Liver (tissue), 3 donors: ENCODE results near the gene CA10.

ENCODE experiments used
- CTCF ChIP-seq: fragments of 150-350 bp; IDR thresholded peaks from 2 replicates; pipeline ENCODE4 v1.5.1; 2017; ENCODE audit warnings: improper control_type of control experiment, low read depth, low read length; ENCODE audit not compliant: missing input control
- EGR1 ChIP-seq, 2 donors: IDR thresholded peaks; 2 replicates each; pipeline ENCODE4 v1.6.1; 2016 to 2018; ENCODE audit warnings: antibody characterized with exemption in 2 of 2, low read depth in 2 of 2
- FOXA1 ChIP-seq: IDR thresholded peaks from 2 replicates; pipeline ENCODE4 v1.6.1; 2016; ENCODE audit warnings: antibody characterized with exemption
- GABPA ChIP-seq, 2 donors: IDR thresholded peaks in 1 of 2; conservative IDR thresholded peaks in 1 of 2; 2 replicates each; pipeline ENCODE4 v1.6.1; 2016; ENCODE audit warnings: antibody characterized with exemption in 2 of 2, mild to moderate bottlenecking in 1 of 2, moderate library complexity in 1 of 2
- HNF4A ChIP-seq, 2 donors: conservative IDR thresholded peaks; 2 replicates each; pipeline ENCODE4 v1.6.1; 2016; ENCODE audit warnings: antibody characterized with exemption in 2 of 2, mild to moderate bottlenecking in 2 of 2
- JUND ChIP-seq, 2 donors: IDR thresholded peaks; 2 replicates each; pipeline ENCODE4 v1.6.1; 2016; ENCODE audit warnings: antibody characterized with exemption in 2 of 2
- MAX ChIP-seq: IDR thresholded peaks from 2 replicates; pipeline ENCODE4 v1.6.1; 2016; ENCODE audit warnings: antibody characterized with exemption
- RAD21 ChIP-seq, 2 donors: IDR thresholded peaks; 2 replicates each; pipeline ENCODE4 v1.6.1; 2016; ENCODE audit warnings: antibody characterized with exemption in 2 of 2, mild to moderate bottlenecking in 2 of 2
- REST ChIP-seq: IDR thresholded peaks from 2 replicates; pipeline ENCODE4 v1.6.1; 2016; ENCODE audit warnings: antibody characterized with exemption, mild to moderate bottlenecking
- RXRA ChIP-seq, 2 donors: IDR thresholded peaks; 2 replicates each; pipeline ENCODE4 v1.6.1; 2017 to 2018; ENCODE audit warnings: antibody characterized with exemption in 2 of 2, mild to moderate bottlenecking in 1 of 2
- TAF1 ChIP-seq: conservative IDR thresholded peaks from 2 replicates; pipeline ENCODE4 v1.6.1; 2016; ENCODE audit warnings: antibody characterized with exemption, mild to moderate bottlenecking
- YY1 ChIP-seq: IDR thresholded peaks from 2 replicates; pipeline ENCODE4 v1.6.1; 2016; ENCODE audit warnings: antibody characterized with exemption, mild to moderate bottlenecking
- TF ChIP-seq, protein P1 (sequence below): IDR thresholded peaks from 2 replicates; pipeline ENCODE4 v1.6.1; 2016; ENCODE audit warnings: antibody characterized with exemption
- donor health status: healthy.
- donor health status: healthy.

GRCh38 chr17:51685287-51685909, 473.1 kb downstream of the CA10 start:
- no peak for TF ChIP-seq CTCF
- no peak for TF ChIP-seq FOXA1
- TF ChIP-seq GABPA (IDR thresholded peaks at IDR 0.05 in 1 of 2, conservative IDR thresholded peaks at IDR 0.05 in 1 of 2) = no peak
- no peak for TF ChIP-seq TAF1
- TF ChIP-seq JUND (IDR thresholded peaks at IDR 0.05) = no peak
- no peak for TF ChIP-seq HNF4A (conservative IDR thresholded peaks at IDR 0.05)
- no peak for TF ChIP-seq RXRA (IDR thresholded peaks at IDR 0.05)
- no peak for TF ChIP-seq EGR1 (IDR thresholded peaks at IDR 0.05; ENCODE audit: low read depth in 2 of 2)
- TF ChIP-seq MAX = no peak
- no peak for TF ChIP-seq YY1
- TF ChIP-seq, protein P1, sequence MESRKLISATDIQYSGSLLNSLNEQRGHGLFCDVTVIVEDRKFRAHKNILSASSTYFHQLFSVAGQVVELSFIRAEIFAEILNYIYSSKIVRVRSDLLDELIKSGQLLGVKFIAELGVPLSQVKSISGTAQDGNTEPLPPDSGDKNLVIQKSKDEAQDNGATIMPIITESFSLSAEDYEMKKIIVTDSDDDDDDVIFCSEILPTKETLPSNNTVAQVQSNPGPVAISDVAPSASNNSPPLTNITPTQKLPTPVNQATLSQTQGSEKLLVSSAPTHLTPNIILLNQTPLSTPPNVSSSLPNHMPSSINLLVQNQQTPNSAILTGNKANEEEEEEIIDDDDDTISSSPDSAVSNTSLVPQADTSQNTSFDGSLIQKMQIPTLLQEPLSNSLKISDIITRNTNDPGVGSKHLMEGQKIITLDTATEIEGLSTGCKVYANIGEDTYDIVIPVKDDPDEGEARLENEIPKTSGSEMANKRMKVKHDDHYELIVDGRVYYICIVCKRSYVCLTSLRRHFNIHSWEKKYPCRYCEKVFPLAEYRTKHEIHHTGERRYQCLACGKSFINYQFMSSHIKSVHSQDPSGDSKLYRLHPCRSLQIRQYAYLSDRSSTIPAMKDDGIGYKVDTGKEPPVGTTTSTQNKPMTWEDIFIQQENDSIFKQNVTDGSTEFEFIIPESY = no peak
- no peak for TF ChIP-seq RAD21 (IDR thresholded peaks at IDR 0.05)
- TF ChIP-seq REST = no peak
